Caki2 (cell line): Measurements from ENCODE around the gene DAB1. TPM values are rescaled to one million over a fixed set of nuclear protein-coding genes. Genes with fewer than 3 reads are reported as not detected.

Source experiments
- DNase-seq: peaks from one replicate; pipeline ENCODE4 v3.0.0-alpha.2; 2015; ENCODE audit warnings: low read depth
- in situ Hi-C: cut with HindIII; loops from 2 replicates; pipeline ENCODE4 v1.10.0; 2016; ENCODE audit warnings: low sequenced_read_pairs, low pct_unique_long_range_greater_than_20kb, mixed read lengths
- total RNA-seq: library from RNA; depleted of rRNA; stranded (reverse); fragments of >200 nt; shearing (Covaris generic); gene quantifications from 2 replicates; pipeline ENCODE4 v1.2.3, GENCODE V29; 2014; ENCODE audit warnings: low replicate concordance

DAB1 gene
- total RNA-seq, 1 experiment from 2014 or later, result not detected

GRCh38 chr1:57302812-57303596, 120.9 kb downstream of the DAB1 start:
- DNase-seq, result no peak
- in situ Hi-C loops, result no loop called here

- DNase-seq, result no peak
- in situ Hi-C loops, result no loop called here
These were observed 123.7 kb downstream of the DAB1 start for GRCh38 chr1:57300186-57300585.

GRCh38 chr1:57296726-57297250, 127.1 kb downstream of the DAB1 start:
- no peak for DNase-seq
- in situ Hi-C loops, result no loop called here

GRCh38 chr1:57295326-57295725, 128.5 kb downstream of the DAB1 start:
- DNase-seq, result no peak
- in situ Hi-C loops, result no loop called here

- in situ Hi-C loops, result no loop called here
- DNase-seq, result no peak
These were observed 129.7 kb downstream of the DAB1 start for GRCh38 chr1:57294177-57294576.

- in situ Hi-C loops, result no loop called here
- no peak for DNase-seq
These were observed 130.6 kb downstream of the DAB1 start for GRCh38 chr1:57293214-57293613.

- no peak for DNase-seq
These were observed 134.1 kb downstream of the DAB1 start for GRCh38 chr1:57289781-57290180.

GRCh38 chr1:57285992-57286391, 137.9 kb downstream of the DAB1 start:
- in situ Hi-C loops, result no loop called here
- no peak for DNase-seq

More at GRCh38 chr1:57289781-57290180, 134.1 kb downstream of the DAB1 start:
- in situ Hi-C loops, result no loop called here

- in situ Hi-C loops, result no loop called here
- no peak for DNase-seq
These were observed 141.4 kb downstream of the DAB1 start for GRCh38 chr1:57282411-57282810.

- no peak for DNase-seq
- in situ Hi-C loops, result no loop called here
These were observed 142.5 kb downstream of the DAB1 start for GRCh38 chr1:57281324-57281723.

GRCh38 chr1:57279909-57280666, 143.8 kb downstream of the DAB1 start:
- DNase-seq, result no peak
- in situ Hi-C loops, result no loop called here

GRCh38 chr1:57278558-57278957, 145.3 kb downstream of the DAB1 start:
- DNase-seq, result no peak
- in situ Hi-C loops, result no loop called here

- no peak for DNase-seq
- in situ Hi-C loops, result no loop called here
These were observed 146.2 kb downstream of the DAB1 start for GRCh38 chr1:57277681-57278080.

- DNase-seq, result no peak
- in situ Hi-C loops, result no loop called here
These were observed 146.9 kb downstream of the DAB1 start for GRCh38 chr1:57276918-57277317.

GRCh38 chr1:57272601-57273000, 151.3 kb downstream of the DAB1 start:
- in situ Hi-C loops, result no loop called here
- DNase-seq, result no peak

- in situ Hi-C loops, result no loop called here
- DNase-seq, result no peak
These were observed 151.7 kb downstream of the DAB1 start for GRCh38 chr1:57272150-57272549.

GRCh38 chr1:57270927-57271698, 152.7 kb downstream of the DAB1 start:
- DNase-seq, result no peak
- in situ Hi-C loops, result no loop called here

- DNase-seq, result no peak
- in situ Hi-C loops, result no loop called here
These were observed 154.1 kb downstream of the DAB1 start for GRCh38 chr1:57269630-57270225.
